Activated CD8-positive, alpha-beta memory T cell treated with anti-CD3 and anti-CD28 coated beads for 4 hours (primary cell): Measurements from ENCODE around the gene NUP153.
"Not testable (repeated sequence)": the region's sequence is repeated elsewhere in the genome, so short reads cannot be mapped to it uniquely, and the experiment has no call there.

ENCODE experiments used
- DNase-seq, 2 donors: peaks; one replicate each; pipeline ENCODE4 v3.0.0-alpha.2; 2020; ENCODE audit warnings: low read depth in 2 of 2

NUP153 gene

DNA sequence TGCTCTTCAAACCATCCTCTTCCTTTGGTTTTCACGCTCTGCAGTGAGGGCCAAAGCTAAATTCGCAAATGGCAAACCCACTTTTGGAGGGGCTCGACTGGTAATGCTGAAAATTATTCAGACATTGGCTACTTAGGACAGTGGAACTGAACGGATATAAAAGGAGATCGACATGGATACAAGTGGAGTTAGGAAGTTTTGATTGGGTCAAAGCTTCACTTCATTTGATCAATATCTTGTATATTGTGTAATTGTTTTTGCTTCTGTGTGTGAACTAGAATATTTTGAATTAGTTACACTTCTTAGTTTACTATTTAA is 105.4 kb downstream of the NUP153 start:
- no peak for DNase-seq

DNA sequence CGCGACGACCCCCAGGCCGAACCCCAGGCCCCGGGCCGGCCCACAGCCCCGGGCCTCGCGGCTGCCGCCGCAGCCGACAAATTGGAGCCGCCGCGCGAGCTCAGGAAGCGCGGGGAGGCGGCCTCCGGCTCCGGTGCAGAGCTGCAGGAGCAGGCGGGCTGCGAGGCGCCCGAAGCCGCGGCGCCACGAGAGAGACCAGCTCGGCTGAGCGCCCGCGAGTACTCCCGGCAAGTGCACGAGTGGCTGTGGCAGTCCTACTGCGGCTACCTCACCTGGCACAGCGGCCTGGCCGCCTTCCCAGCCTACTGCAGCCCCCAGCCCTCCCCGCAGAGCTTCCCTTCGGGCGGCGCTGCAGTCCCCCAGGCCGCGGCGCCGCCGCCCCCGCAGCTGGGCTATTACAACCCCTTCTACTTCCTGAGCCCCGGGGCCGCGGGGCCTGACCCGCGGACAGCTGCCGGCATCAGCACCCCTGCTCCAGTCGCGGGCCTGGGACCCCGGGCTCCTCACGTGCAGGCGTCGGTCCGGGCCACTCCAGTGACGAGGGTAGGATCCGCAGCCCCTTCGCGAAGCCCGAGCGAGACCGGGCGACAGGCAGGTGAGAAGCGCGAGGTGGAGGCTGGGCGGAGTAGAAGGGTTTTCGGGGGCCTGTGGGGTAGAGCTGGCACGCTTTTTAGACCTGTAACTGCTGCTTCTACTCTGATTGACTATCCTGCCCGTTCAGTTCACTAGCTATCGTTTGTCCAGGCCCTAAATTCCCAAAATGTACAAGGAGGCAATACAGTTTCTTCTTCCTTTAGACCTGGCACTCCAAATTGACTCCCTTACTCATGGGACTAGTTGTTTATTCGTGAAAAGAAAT is 106.0 kb downstream of the NUP153 start:
- peak in 1 of 2 donors; percentile 7 for DNase-seq

DNA sequence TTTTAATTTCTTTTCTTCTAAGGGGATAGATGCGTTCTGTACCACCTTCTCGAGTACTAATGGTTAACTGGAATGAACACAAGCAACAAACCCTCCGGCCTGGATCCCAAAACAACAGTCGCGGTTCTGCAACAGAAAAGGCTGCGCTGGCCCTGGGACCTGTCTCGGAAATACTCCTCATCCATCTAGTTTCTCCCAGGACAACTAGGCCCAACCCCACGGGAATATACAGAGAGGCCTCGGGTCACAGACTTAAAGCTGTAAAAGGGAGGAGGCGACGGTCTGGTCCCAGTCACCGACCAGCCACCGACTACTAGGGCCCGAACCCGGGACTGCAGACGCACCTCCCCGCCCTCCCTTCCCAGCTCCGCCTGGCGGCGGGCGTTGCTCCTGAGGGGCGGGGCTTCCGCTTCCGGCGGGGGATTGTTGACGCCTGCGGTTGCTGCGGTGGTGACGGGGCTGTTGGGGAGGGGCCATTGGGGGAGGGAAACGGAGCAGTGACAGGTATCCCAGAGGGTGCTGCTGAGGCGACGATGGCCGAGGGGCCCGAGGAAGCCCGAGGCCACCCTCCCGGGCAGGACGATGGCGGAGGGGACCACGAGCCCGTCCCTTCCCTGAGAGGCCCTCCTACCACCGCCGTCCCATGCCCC is 106.7 kb downstream of the NUP153 start, which contains the start of gene FAM8A1:
FAM8A1 (plus strand) TSS at position 426 of the 650 bp plus-strand sequence; CDS start at position 534, 108 bp downstream.
- peak; percentile 91 to 93 for DNase-seq

DNA sequence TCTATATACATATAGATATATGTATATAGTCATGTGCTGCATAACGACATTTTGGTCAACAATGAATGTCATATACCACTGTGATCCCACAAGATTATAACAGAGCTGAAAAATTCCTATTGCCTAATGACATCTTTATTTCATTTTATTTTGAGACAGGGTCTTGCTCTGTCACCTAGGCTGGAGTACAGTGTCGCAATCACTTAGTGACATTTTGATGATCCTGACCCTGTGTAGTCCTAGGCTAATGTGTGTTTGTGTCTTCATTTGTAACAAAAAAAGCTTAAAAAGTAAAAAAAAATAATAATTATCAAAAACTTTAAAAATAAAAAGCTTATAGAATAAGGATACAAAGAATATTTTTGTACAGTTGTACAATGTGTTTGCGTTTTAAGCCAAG is 110.6 kb downstream of the NUP153 start:
- no peak for DNase-seq

DNA sequence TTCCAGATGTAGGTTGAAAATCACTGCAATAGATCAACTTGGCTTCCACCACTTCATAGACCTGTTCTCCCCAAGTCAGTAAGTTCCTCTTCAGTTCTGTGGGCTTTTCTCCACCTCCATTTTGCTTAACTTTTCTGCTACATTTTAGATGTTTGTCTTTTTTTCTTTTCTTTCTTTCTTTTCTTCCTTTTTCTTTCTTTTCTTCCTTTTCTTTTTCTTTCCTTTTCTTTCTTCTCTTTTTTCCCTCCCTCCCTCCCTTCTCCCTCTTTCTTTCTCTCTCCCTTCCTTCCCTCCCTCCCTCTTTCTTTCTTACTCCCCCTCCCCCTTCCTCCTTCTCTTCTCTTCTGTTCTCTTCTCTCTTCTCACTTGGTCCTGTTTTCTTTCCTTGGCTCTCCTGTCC is 113.5 kb downstream of the NUP153 start:
- DNase-seq: no peak

DNA sequence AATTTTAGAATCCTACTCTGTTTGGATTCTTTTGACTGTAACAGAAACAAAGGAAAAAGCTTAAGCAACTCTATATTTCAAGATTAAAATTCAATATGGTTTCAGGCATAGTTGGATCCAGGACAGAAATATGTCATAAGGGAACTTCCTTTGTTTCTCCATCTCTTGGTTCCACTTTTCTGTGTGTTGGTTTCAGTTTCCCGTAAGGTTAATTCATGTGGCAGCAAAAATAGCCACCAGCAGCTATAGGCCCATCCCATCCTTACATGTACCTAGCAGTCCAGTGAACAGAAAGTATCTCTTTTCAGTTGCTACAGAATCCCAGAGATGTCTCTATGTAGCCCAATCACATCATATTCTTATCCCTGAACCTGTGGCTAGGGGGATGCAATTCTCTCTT is 115.4 kb downstream of the NUP153 start:
- no peak for DNase-seq

DNA sequence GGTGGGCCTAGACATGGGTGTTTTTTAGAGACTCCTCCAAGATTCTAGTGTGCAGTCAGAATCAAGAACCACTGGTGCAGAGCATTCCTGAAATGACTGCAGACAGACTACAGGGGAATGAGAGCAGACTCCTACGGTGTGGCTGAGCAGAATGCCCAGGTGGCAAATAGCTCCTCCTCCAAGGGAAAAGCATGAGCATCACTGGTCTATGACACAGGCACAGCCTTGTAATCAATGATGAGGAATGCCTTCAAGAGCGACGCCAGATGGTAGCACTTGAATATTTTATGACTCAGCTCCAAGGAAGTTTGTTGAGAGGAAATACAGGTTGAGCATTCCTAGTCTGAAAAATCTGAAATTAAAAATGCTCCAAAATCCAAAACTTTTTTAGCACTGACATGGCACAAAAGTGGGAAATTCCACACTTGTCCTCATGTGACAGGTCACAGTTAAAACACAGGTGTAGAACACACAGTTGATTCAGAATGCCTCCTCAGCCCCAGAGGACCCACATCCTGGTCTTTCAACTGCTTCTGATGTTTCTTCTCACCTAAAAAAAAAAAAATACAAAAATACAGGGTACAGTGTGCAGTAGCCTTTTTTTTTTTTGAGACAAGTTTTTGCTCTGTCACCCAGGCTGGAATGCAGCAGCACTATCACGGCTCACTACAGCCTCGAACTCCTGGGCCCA is 117.2 kb downstream of the NUP153 start:
- DNase-seq: no peak

DNA sequence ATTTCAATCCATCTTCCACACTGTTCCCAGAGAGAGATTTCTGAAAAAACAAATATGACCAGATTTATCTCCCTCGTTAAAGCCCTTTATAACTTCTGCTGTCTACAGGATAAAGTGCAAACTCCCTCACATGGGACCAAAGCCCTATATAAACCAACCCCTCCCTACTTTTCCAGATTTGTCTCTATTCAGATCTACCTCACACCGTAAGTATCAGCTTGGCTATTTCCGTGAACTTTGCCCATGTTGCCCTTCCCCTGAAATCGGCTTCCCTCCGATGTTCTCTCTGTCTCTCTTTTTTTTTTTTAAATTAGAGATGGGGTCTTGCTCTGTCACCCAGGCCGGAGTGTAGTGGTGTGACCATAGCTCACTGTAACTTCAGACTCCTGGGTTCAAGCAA is 118.7 kb downstream of the NUP153 start:
- DNase-seq: no peak

DNA sequence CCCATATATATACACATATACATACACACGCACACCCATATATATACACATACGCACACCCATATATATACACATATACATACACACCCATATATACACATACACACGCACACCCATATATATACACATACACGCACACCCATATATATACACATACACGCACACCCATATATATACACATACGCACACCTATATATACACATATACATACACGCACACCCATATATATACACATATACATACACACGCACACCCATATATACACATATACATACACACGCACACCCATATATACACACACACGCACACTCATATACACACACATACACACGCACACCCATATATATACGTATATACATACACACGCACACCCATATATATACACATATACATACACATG is 120.1 kb downstream of the NUP153 start:
- DNase-seq: not testable (repeated sequence)

DNA sequence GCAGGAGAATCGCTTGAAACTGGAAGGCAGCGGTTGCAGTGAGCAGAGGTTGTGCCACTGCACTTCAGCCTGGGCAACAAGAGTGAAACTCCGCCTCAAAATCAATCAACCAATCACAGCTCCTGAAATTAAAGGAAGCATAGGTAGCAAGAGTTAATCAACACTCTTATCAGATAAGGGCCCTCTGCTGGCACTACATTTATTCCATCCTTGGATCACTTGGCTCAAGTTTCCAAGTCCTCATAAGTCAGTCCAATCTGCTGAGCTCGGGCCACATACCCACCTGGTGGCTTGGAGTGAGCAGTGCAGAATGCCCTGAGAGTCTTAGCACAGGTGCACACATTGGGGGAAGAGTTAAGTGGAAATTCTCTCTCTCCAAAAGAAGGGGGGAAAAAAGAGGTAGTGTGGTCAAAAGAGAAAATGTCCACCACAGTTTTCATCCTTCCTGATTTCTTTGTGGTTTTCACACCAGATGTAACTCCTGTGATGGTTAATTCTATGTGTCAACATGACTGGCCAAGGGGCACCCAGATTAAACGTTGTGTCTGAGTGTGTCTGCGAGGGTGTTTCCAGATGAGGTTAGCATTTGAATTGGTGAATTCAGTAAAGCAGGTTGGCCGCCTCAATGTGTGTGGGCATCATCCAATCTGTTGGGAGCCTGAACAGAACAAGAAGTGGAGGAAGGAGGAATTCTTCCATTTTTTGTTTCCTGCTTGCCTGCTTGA is 120.8 kb downstream of the NUP153 start:
- no peak for DNase-seq

DNA sequence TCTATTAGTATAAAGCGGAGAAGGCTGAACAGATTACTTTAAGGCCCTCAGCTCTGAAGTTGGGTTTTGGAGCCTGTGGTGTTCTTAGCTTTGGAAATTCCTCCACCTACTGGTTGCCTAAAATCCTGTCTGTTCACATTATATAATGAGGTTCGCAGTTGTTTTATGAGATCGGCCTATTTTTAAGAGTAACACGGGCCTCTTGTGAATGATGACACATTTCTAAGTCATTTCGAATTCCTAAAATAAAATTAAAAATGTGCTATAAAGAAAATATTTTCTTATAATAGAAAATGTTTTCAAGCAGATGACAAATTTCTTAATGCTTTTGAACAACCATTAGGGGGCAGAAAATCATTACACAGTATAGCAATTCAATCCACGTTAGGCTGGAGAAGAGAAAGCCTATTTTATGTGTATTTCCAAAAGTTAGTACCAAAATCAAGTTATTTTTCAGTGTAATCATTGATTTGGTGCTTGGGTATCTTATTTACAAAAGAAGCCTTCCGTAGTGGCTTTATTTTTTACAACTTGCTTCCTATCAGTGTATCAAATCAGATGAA is 122.4 kb downstream of the NUP153 start:
- no peak for DNase-seq

DNA sequence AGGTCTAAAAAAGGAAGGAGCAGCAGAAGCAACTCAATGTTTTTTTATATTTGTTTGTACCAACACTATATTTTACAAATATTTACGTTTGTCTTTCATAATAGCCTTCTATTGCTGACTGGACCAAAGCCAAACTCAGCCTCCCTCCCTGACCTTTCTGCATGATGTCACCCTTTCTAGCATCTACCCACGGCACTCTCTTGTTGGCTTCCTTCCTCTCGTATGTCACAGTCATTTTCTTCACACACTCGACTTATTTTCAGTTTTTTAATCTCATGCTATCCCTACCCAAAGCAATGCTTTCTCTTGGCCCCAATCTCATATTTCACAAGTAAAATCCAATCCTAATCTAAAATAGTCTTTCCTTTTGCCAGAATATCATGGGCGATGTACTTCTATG is 122.9 kb downstream of the NUP153 start:
- no peak for DNase-seq

DNA sequence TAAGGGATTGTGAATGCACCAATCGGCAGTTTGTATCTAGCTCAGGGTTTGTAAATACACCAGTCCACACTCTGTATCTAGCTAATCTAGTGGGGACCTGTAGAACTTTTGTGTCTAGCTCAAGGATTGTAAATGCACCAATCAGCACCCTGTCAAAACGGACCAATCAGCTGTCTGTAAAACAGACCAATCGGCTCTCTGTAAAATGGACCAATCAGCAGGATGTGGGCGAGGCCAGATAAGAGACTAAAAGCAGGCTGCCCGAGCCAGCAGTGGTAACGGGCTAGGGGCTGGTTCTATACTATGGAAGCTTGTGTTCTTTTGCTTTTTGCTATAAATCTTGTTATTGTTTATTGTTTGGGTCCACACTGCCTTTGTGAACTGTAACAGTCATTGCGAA is 125.4 kb downstream of the NUP153 start:
- DNase-seq: not testable (repeated sequence)

DNA sequence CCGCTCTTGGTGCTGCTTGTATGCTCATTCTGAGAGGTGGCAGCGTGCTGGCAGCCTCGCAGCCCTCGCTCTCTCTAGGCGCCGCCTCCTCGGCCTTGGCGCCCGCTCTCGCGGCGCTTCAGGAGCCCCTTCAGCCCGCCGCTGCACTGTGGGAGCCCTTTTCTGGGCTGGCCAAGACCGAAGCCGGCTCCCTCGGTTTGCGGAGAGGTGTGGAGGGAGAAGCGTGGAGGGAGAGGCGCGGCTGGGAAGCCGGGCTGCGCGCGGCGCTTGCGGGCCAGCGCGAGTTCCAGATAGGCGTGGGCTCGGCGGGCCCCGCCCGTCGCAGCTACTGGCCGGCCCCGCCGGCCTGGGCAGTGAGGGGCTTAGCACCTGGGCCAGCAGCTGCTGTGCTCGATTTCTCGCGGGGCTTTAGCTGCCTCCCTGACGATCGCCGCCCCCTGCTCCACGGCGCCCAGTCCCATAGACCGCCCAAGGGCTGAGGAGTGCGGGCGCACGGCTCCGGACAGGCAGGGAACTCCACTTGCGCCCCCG is 126.1 kb downstream of the NUP153 start:
- no peak for DNase-seq

DNA sequence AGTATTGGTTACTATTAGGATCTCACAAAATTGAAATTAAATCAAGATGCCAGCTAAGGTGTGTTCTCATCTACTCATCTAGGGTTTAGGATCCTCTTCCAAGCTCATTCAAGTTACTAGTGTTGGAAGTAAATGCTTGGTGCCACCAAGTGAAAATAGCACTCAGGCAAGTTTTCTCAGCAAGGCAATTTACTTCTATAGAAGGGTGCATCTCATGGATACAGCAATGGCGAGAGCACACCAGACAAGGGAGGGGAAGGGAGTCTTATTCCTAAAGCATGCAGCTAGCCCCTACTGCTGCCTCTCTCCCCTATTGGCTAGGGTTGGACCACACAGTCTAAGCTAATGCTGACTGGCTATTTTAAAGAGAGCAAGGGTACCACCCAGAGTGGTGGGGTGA is 129.7 kb downstream of the NUP153 start:
- no peak for DNase-seq

DNA sequence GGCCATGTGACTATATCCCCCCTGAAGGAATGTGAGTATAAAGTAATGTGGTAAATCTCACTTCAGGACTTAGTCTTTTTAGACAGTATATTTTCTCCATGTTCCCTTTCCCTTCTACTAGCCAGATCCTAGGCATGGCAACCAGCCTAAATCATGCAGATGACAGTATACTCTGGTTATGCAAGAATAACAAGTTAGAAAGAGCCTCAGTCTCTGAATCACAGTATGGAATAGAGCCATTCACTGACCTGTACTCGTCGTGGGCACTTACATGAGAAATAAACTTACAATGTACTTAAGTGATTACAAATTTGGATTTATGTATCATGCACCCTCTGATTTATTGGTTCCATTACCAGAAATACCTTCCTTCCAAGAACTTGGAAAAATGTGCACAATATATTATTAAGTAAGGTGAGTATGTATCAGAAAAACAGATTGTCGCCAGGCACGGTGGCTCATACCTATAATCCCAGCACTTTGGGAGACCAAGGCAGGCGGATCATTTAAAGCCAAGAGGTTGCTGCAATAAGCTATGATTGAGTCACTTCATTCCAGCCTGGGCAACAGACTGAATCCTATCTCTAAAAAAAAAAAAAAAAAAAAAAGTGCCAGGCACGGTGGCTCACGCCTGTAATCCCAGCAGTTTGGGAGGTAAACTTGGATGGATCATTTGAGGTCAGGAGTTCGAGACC is 131.7 kb downstream of the NUP153 start:
- DNase-seq: no peak

DNA sequence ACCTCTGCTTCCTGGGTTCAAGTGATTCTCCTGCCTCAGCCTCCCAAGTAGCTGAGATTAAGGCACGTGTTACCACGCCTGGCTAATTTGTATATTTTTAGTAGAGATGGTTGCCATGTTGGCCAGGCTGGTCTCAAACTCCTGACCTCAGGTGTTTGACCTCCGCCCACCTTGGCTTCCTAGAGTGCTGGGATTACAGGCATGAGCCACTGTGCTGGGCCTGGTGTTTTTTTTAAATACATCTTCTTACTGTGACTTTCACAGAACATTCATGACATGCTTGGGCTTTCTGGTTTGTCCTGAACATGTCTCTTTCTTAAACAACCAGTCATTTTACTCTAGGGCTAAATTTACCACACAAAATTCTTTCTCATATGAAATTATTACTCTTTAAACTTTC is 141.3 kb downstream of the NUP153 start:
- DNase-seq: no peak
